HEK293 (cell line): ENCODE results near the gene PIEZO1.

Experiments
- BCL11A ChIP-seq: fragments of 450-650 bp; formaldehyde crosslinking; IDR thresholded peaks from 2 replicates; pipeline ENCODE4 v1.5.1; 2016; ENCODE audit warnings: low read depth, missing biosample characterization, missing genetic modification characterization
- BCL11B ChIP-seq: fragments of 450-650 bp; formaldehyde crosslinking; IDR thresholded peaks from 2 replicates; pipeline ENCODE4 v1.5.1; 2016; ENCODE audit warnings: low read depth, missing biosample characterization, missing genetic modification characterization
- KLF10 ChIP-seq: fragments of 450-650 bp; IDR thresholded peaks from 2 replicates; pipeline ENCODE4 v1.5.1; 2018; ENCODE audit warnings: missing biosample characterization, mild to moderate bottlenecking, missing genetic modification characterization
- SALL2 ChIP-seq: fragments of 450-650 bp; formaldehyde crosslinking; IDR thresholded peaks from 2 replicates; pipeline ENCODE4 v1.5.0; 2017; ENCODE audit warnings: missing biosample characterization, mild to moderate bottlenecking, missing genetic modification characterization, borderline replicate concordance
- YY1 ChIP-seq: fragments of 450-650 bp; formaldehyde crosslinking; IDR thresholded peaks from 2 replicates; pipeline ENCODE4 v1.5.1; 2018; ENCODE audit warnings: missing biosample characterization, missing genetic modification characterization
- ZFP37 ChIP-seq: fragments of 450-650 bp; formaldehyde crosslinking; IDR thresholded peaks from 2 replicates; pipeline ENCODE4 v1.5.1; 2016; ENCODE audit warnings: missing biosample characterization, missing genetic modification characterization
- ZNF132 ChIP-seq: fragments of 450-650 bp; formaldehyde crosslinking; IDR thresholded peaks from 2 replicates; pipeline ENCODE4 v1.5.1; 2017; ENCODE audit warnings: missing biosample characterization, missing genetic modification characterization, borderline replicate concordance
- ZNF140 ChIP-seq: fragments of 450-650 bp; formaldehyde crosslinking; IDR thresholded peaks from 2 replicates; pipeline ENCODE4 v1.5.1; 2016; ENCODE audit warnings: missing biosample characterization, missing genetic modification characterization
- ZNF2 ChIP-seq: fragments of 450-650 bp; formaldehyde crosslinking; IDR thresholded peaks from 2 replicates; pipeline ENCODE4 v1.5.1; 2016; ENCODE audit warnings: missing biosample characterization, missing genetic modification characterization
- ZNF239 ChIP-seq: fragments of 450-650 bp; formaldehyde crosslinking; IDR thresholded peaks from 2 replicates; pipeline ENCODE4 v1.5.1; 2016; ENCODE audit warnings: missing biosample characterization, missing genetic modification characterization
- ZNF274 ChIP-seq, 2 experiments: fragments of 200-500 bp in 1 of 2; fragments of 450-650 bp in 1 of 2; sonication (Bioruptor generic) in 1 of 2; formaldehyde crosslinking in 1 of 2; IDR thresholded peaks; 2 replicates each; pipeline versions ENCODE4 v1.5.1 to v1.6.1; 2014 to 2016; ENCODE audit warnings: borderline replicate concordance in 1 of 2, inconsistent platforms in 1 of 2, low read length in 1 of 2, missing biosample characterization in 1 of 2, missing genetic modification characterization in 1 of 2
- ZNF37A ChIP-seq: fragments of 450-650 bp; IDR thresholded peaks from 2 replicates; pipeline ENCODE4 v1.5.1; 2018; ENCODE audit warnings: missing biosample characterization, missing genetic modification characterization
- ZNF521 ChIP-seq: fragments of 450-650 bp; formaldehyde crosslinking; IDR thresholded peaks from 2 replicates; pipeline ENCODE4 v1.5.1; 2017; ENCODE audit warnings: missing biosample characterization, mild to moderate bottlenecking, missing genetic modification characterization
- ZNF555 ChIP-seq: fragments of 450-650 bp; formaldehyde crosslinking; conservative IDR thresholded peaks from 2 replicates; pipeline ENCODE4 v1.5.1; 2017; ENCODE audit warnings: missing biosample characterization, mild to moderate bottlenecking, missing genetic modification characterization, inconsistent platforms
- ZNF561 ChIP-seq: fragments of 450-650 bp; IDR thresholded peaks from 2 replicates; pipeline ENCODE4 v1.5.1; 2018; ENCODE audit warnings: missing biosample characterization, missing genetic modification characterization, borderline replicate concordance
- ZNF629 ChIP-seq: fragments of 450-650 bp; formaldehyde crosslinking; IDR thresholded peaks from 2 replicates; pipeline ENCODE4 v1.5.1; 2017; ENCODE audit warnings: missing biosample characterization, missing genetic modification characterization
- ZNF654 ChIP-seq: fragments of 450-650 bp; formaldehyde crosslinking; IDR thresholded peaks from 2 replicates; pipeline ENCODE4 v1.5.1; 2016; ENCODE audit warnings: low read depth, missing biosample characterization, missing genetic modification characterization
- ZNF707 ChIP-seq: fragments of 450-650 bp; formaldehyde crosslinking; IDR thresholded peaks from 2 replicates; pipeline ENCODE4 v1.5.1; 2016; ENCODE audit warnings: missing biosample characterization, missing genetic modification characterization
- ZNF776 ChIP-seq: fragments of 450-650 bp; formaldehyde crosslinking; IDR thresholded peaks from 2 replicates; pipeline ENCODE4 v1.5.0; 2017; ENCODE audit warnings: missing biosample characterization, missing genetic modification characterization, borderline replicate concordance
- TF ChIP-seq, protein P1 (sequence below): fragments of 450-650 bp; formaldehyde crosslinking; IDR thresholded peaks from 2 replicates; pipeline ENCODE4 v1.5.1; 2016; ENCODE audit warnings: missing biosample characterization, missing genetic modification characterization
- TF ChIP-seq, protein P2 (sequence below): fragments of 450-650 bp; formaldehyde crosslinking; IDR thresholded peaks from 2 replicates; pipeline ENCODE4 v1.5.1; 2016; ENCODE audit warnings: missing biosample characterization, missing genetic modification characterization
- TF ChIP-seq, protein P3 (sequence below): sonication (generic); formaldehyde crosslinking; IDR thresholded peaks from 2 replicates; pipeline ENCODE4 v1.8.1; 2022; ENCODE audit warnings: mild to moderate bottlenecking, moderate library complexity, missing genetic modification reagents
- TF ChIP-seq, protein P4 (sequence below): fragments of 450-650 bp; IDR thresholded peaks from 2 replicates; pipeline ENCODE4 v1.5.1; 2018; ENCODE audit warnings: missing biosample characterization, missing genetic modification characterization
- TF ChIP-seq, protein P5 (sequence below): fragments of 450-650 bp; formaldehyde crosslinking; IDR thresholded peaks from 2 replicates; pipeline ENCODE4 v1.5.1; 2016; ENCODE audit warnings: missing biosample characterization, missing genetic modification characterization
- TF ChIP-seq, protein P6 (sequence below): fragments of 450-650 bp; formaldehyde crosslinking; IDR thresholded peaks from 2 replicates; pipeline ENCODE4 v1.5.1; 2016; ENCODE audit warnings: missing biosample characterization, missing genetic modification characterization
- TF ChIP-seq, protein P7 (sequence below): fragments of 450-650 bp; formaldehyde crosslinking; IDR thresholded peaks from 2 replicates; pipeline ENCODE4 v1.5.1; 2016; ENCODE audit warnings: missing biosample characterization, missing genetic modification characterization, borderline replicate concordance

The PIEZO1 gene

DNA sequence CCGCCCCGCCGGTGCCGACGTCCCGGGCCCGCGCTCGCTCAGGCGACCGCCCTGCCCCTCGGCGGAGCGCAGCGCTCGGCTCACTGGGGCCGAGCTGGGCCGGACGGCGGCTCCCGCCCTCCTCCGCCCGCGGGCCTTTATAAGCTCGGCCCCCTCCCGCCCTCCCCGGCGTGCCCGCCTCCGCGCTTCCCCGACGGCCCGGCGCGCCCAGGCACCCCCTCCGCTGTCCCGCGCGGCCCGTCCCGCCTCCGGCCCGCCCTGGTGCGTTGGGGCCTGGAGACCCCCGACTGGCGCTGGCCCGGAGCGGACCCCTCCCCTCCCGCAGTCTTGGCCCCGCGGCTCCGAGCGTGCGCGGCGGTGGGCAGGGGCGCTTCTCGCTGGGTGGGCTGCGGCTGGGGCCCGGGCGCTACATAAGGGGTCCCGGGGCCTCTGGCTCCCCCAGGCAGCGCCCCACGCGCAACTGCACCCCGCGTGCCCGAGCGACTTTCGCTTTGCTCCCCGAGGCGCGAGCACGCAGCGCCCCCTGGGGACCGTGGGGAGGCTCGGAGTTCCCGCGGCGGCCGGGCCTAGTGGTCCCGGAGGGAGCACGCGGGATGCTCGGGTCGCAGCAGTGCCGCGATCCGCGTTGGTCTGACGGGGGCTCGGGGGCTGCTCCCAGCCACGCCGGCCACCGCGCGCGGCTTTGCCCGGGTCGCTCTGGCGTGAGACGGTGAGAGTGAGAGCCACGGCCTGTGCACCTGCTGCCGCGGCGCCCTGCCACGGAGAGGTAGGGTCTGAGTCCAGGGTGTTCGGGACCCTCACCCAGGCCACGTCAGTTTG lies at the start of gene PIEZO1 (continued):
- TF ChIP-seq, protein P1, sequence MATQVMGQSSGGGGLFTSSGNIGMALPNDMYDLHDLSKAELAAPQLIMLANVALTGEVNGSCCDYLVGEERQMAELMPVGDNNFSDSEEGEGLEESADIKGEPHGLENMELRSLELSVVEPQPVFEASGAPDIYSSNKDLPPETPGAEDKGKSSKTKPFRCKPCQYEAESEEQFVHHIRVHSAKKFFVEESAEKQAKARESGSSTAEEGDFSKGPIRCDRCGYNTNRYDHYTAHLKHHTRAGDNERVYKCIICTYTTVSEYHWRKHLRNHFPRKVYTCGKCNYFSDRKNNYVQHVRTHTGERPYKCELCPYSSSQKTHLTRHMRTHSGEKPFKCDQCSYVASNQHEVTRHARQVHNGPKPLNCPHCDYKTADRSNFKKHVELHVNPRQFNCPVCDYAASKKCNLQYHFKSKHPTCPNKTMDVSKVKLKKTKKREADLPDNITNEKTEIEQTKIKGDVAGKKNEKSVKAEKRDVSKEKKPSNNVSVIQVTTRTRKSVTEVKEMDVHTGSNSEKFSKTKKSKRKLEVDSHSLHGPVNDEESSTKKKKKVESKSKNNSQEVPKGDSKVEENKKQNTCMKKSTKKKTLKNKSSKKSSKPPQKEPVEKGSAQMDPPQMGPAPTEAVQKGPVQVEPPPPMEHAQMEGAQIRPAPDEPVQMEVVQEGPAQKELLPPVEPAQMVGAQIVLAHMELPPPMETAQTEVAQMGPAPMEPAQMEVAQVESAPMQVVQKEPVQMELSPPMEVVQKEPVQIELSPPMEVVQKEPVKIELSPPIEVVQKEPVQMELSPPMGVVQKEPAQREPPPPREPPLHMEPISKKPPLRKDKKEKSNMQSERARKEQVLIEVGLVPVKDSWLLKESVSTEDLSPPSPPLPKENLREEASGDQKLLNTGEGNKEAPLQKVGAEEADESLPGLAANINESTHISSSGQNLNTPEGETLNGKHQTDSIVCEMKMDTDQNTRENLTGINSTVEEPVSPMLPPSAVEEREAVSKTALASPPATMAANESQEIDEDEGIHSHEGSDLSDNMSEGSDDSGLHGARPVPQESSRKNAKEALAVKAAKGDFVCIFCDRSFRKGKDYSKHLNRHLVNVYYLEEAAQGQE (tag by site-specific recombination) = no peak
- TF ChIP-seq ZFP37 (tag by site-specific recombination) = no peak
- no peak for TF ChIP-seq ZNF140 (tag by site-specific recombination)
- TF ChIP-seq BCL11A (tag by site-specific recombination) = no peak
- no peak for TF ChIP-seq ZNF629 (tag by site-specific recombination)
- TF ChIP-seq, protein P2, sequence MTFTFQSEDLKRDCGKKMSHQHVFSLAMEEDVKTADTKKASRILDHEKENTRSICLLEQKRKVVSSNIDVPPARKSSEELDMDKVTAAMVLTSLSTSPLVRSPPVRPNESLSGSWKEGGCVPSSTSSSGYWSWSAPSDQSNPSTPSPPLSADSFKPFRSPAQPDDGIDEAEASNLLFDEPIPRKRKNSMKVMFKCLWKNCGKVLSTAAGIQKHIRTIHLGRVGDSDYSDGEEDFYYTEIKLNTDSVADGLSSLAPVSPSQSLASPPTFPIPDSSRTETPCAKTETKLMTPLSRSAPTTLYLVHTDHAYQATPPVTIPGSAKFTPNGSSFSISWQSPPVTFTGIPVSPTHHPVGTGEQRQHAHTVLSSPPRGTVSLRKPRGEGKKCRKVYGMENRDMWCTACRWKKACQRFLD (tag by site-specific recombination) = no peak
- no peak; the same call in 1 of the 2 replicates for TF ChIP-seq KLF10 (tag by site-specific recombination)
- TF ChIP-seq, protein P3, sequence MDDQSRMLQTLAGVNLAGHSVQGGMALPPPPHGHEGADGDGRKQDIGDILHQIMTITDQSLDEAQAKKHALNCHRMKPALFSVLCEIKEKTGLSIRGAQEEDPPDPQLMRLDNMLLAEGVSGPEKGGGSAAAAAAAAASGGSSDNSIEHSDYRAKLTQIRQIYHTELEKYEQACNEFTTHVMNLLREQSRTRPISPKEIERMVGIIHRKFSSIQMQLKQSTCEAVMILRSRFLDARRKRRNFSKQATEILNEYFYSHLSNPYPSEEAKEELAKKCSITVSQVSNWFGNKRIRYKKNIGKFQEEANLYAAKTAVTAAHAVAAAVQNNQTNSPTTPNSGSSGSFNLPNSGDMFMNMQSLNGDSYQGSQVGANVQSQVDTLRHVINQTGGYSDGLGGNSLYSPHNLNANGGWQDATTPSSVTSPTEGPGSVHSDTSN (CRISPR knock-in tag) = 0 out of 2 replicates have a peak, but pooled peaks have one; percentile 24
- TF ChIP-seq ZNF555 = no peak
- TF ChIP-seq ZNF776 = no peak
- TF ChIP-seq, protein P4, sequence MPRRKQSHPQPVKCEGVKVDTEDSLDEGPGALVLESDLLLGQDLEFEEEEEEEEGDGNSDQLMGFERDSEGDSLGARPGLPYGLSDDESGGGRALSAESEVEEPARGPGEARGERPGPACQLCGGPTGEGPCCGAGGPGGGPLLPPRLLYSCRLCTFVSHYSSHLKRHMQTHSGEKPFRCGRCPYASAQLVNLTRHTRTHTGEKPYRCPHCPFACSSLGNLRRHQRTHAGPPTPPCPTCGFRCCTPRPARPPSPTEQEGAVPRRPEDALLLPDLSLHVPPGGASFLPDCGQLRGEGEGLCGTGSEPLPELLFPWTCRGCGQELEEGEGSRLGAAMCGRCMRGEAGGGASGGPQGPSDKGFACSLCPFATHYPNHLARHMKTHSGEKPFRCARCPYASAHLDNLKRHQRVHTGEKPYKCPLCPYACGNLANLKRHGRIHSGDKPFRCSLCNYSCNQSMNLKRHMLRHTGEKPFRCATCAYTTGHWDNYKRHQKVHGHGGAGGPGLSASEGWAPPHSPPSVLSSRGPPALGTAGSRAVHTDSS (tag by site-specific recombination) = no peak
- TF ChIP-seq BCL11B (tag by site-specific recombination) = peak; percentile 33; the same call in 1 of the 2 replicates
- TF ChIP-seq ZNF561 (tag by site-specific recombination) = peak; percentile 69
- peak; percentile 78; the same call in 1 of the 2 replicates for TF ChIP-seq ZNF2
- no peak for TF ChIP-seq ZNF37A (tag by site-specific recombination)
- no peak for TF ChIP-seq ZNF239 (tag by site-specific recombination)
- TF ChIP-seq SALL2 (tag by site-specific recombination) = no peak
- TF ChIP-seq, protein P5, sequence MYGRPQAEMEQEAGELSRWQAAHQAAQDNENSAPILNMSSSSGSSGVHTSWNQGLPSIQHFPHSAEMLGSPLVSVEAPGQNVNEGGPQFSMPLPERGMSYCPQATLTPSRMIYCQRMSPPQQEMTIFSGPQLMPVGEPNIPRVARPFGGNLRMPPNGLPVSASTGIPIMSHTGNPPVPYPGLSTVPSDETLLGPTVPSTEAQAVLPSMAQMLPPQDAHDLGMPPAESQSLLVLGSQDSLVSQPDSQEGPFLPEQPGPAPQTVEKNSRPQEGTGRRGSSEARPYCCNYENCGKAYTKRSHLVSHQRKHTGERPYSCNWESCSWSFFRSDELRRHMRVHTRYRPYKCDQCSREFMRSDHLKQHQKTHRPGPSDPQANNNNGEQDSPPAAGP = no peak
- TF ChIP-seq ZNF132 (tag by site-specific recombination) = no peak
- 0 out of 2 replicates have a peak, but pooled peaks have one; percentile 10 for TF ChIP-seq ZNF654 (tag by site-specific recombination)
- no peak for TF ChIP-seq ZNF521
- no peak for TF ChIP-seq ZNF707
- 0 out of 2 replicates have a peak, but pooled peaks have one; percentile 8 for TF ChIP-seq YY1 (tag by site-specific recombination)
- TF ChIP-seq, protein P6, sequence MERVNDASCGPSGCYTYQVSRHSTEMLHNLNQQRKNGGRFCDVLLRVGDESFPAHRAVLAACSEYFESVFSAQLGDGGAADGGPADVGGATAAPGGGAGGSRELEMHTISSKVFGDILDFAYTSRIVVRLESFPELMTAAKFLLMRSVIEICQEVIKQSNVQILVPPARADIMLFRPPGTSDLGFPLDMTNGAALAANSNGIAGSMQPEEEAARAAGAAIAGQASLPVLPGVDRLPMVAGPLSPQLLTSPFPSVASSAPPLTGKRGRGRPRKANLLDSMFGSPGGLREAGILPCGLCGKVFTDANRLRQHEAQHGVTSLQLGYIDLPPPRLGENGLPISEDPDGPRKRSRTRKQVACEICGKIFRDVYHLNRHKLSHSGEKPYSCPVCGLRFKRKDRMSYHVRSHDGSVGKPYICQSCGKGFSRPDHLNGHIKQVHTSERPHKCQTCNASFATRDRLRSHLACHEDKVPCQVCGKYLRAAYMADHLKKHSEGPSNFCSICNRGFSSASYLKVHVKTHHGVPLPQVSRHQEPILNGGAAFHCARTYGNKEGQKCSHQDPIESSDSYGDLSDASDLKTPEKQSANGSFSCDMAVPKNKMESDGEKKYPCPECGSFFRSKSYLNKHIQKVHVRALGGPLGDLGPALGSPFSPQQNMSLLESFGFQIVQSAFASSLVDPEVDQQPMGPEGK (tag by site-specific recombination) = peak; percentile 83
- TF ChIP-seq ZNF274 (IDR thresholded peaks at IDR 0.05; ENCODE audit: low read length) = no peak
- TF ChIP-seq ZNF274 (tag by site-specific recombination; IDR thresholded peaks at IDR 0.05; ENCODE audit: borderline replicate concordance) = no peak
- TF ChIP-seq, protein P7, sequence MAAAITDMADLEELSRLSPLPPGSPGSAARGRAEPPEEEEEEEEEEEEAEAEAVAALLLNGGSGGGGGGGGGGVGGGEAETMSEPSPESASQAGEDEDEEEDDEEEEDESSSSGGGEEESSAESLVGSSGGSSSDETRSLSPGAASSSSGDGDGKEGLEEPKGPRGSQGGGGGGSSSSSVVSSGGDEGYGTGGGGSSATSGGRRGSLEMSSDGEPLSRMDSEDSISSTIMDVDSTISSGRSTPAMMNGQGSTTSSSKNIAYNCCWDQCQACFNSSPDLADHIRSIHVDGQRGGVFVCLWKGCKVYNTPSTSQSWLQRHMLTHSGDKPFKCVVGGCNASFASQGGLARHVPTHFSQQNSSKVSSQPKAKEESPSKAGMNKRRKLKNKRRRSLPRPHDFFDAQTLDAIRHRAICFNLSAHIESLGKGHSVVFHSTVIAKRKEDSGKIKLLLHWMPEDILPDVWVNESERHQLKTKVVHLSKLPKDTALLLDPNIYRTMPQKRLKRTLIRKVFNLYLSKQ = no peak
